ENCODE data around the gene RYR3. TPM values are rescaled to one million over a fixed set of nuclear protein-coding genes. Genes with fewer than 3 reads are reported as not detected.

Gene RYR3
- total RNA-seq, 1 donor = 0.10 TPM

- H3K9me3 ChIP-seq (ENCODE audit: low read depth, low read length) = no peaks in the 10 kb centered on the region
- H3K4me3 ChIP-seq (ENCODE audit: low read length) = no peak overlapping the region
- H3K27me3 ChIP-seq (ENCODE audit: insufficient read depth, low read length) = no peaks in the 10 kb centered on the region
- H3K4me1 ChIP-seq (ENCODE audit: insufficient read depth, low read length) = no peaks in the 10 kb centered on the region
These were observed 428.3 kb downstream of the RYR3 start for GRCh38 chr15:33738941-33739664.

- Histone ChIP-seq H3K4me1 (ENCODE audit: insufficient read depth, low read length) (no peaks in the 10 kb centered on the region), H3K9me3 (ENCODE audit: low read depth, low read length) (no peaks in the 10 kb centered on the region), H3K4me3 (ENCODE audit: low read length) (no peak overlapping the region), H3K27me3 (ENCODE audit: insufficient read depth, low read length) (no peaks in the 10 kb centered on the region)
These were observed 431.5 kb downstream of the RYR3 start for GRCh38 chr15:33742306-33742705.

GRCh38 chr15:33742800-33743199 lies 432.0 kb downstream of the RYR3 start:
- Histone ChIP-seq H3K9me3 (ENCODE audit: low read depth, low read length) (no peaks in the 10 kb centered on the region), H3K27me3 (ENCODE audit: insufficient read depth, low read length) (no peaks in the 10 kb centered on the region)

GRCh38 chr15:33746203-33746602 lies 435.4 kb downstream of the RYR3 start:
- Histone ChIP-seq H3K27me3 (ENCODE audit: insufficient read depth, low read length) (no peaks in the 10 kb centered on the region), H3K9me3 (ENCODE audit: low read depth, low read length) (no peaks in the 10 kb centered on the region), H3K4me1 (ENCODE audit: insufficient read depth, low read length) (no peaks in the 10 kb centered on the region), H3K4me3 (ENCODE audit: low read length) (no peak overlapping the region)

More at GRCh38 chr15:33742800-33743199, 432.0 kb downstream of the RYR3 start:
- no peak overlapping the region for H3K4me3 ChIP-seq (ENCODE audit: low read length)
- no peaks in the 10 kb centered on the region for H3K4me1 ChIP-seq (ENCODE audit: insufficient read depth, low read length)

GRCh38 chr15:33753012-33753411 lies 442.2 kb downstream of the RYR3 start:
- H3K4me1 ChIP-seq (ENCODE audit: insufficient read depth, low read length) = peaks cover 3% of the 10 kb centered on the region
- H3K9me3 ChIP-seq (ENCODE audit: low read depth, low read length) = no peaks in the 10 kb centered on the region
- no peak overlapping the region for H3K4me3 ChIP-seq (ENCODE audit: low read length)
- no peaks in the 10 kb centered on the region for H3K27me3 ChIP-seq (ENCODE audit: insufficient read depth, low read length)

GRCh38 chr15:33754242-33754641 lies 443.5 kb downstream of the RYR3 start:
- Histone ChIP-seq H3K9me3 (ENCODE audit: low read depth, low read length) (no peaks in the 10 kb centered on the region), H3K4me1 (ENCODE audit: insufficient read depth, low read length) (peaks cover 6% of the 10 kb centered on the region), H3K27me3 (ENCODE audit: insufficient read depth, low read length) (no peaks in the 10 kb centered on the region), H3K4me3 (ENCODE audit: low read length) (no peak overlapping the region)

GRCh38 chr15:33756961-33757360 lies 446.2 kb downstream of the RYR3 start:
- H3K4me1 ChIP-seq (ENCODE audit: insufficient read depth, low read length) = peaks cover 6% of the 10 kb centered on the region
- no peaks in the 10 kb centered on the region for H3K9me3 ChIP-seq (ENCODE audit: low read depth, low read length)
- no peak overlapping the region for H3K4me3 ChIP-seq (ENCODE audit: low read length)
- no peaks in the 10 kb centered on the region for H3K27me3 ChIP-seq (ENCODE audit: insufficient read depth, low read length)

- H3K4me3 ChIP-seq (ENCODE audit: low read length) = no peak overlapping the region
- H3K9me3 ChIP-seq (ENCODE audit: low read depth, low read length) = no peaks in the 10 kb centered on the region
- H3K4me1 ChIP-seq (ENCODE audit: insufficient read depth, low read length) = peaks cover 6% of the 10 kb centered on the region
- H3K27me3 ChIP-seq (ENCODE audit: insufficient read depth, low read length) = no peaks in the 10 kb centered on the region
These were observed 446.9 kb downstream of the RYR3 start for GRCh38 chr15:33757516-33758232.

- Histone ChIP-seq H3K27me3 (ENCODE audit: insufficient read depth, low read length) (no peaks in the 10 kb centered on the region), H3K9me3 (ENCODE audit: low read depth, low read length) (no peaks in the 10 kb centered on the region), H3K4me1 (ENCODE audit: insufficient read depth, low read length) (no peaks in the 10 kb centered on the region), H3K4me3 (ENCODE audit: low read length) (no peak overlapping the region)
These were observed 455.6 kb downstream of the RYR3 start for GRCh38 chr15:33766389-33766788.

GRCh38 chr15:33768670-33769190 lies 458.0 kb downstream of the RYR3 start:
- Histone ChIP-seq H3K4me3 (ENCODE audit: low read length) (no peak overlapping the region), H3K27me3 (ENCODE audit: insufficient read depth, low read length) (no peaks in the 10 kb centered on the region), H3K9me3 (ENCODE audit: low read depth, low read length) (no peaks in the 10 kb centered on the region), H3K4me1 (ENCODE audit: insufficient read depth, low read length) (no peaks in the 10 kb centered on the region)

GRCh38 chr15:33773969-33774368 lies 463.2 kb downstream of the RYR3 start:
- Histone ChIP-seq H3K4me1 (ENCODE audit: insufficient read depth, low read length) (no peaks in the 10 kb centered on the region), H3K4me3 (ENCODE audit: low read length) (no peak overlapping the region), H3K9me3 (ENCODE audit: low read depth, low read length) (no peaks in the 10 kb centered on the region), H3K27me3 (ENCODE audit: insufficient read depth, low read length) (no peaks in the 10 kb centered on the region)

GRCh38 chr15:33778852-33779251 lies 468.1 kb downstream of the RYR3 start:
- no peak overlapping the region for H3K4me3 ChIP-seq (ENCODE audit: low read length)
- no peaks in the 10 kb centered on the region for H3K9me3 ChIP-seq (ENCODE audit: low read depth, low read length)
- H3K4me1 ChIP-seq (ENCODE audit: insufficient read depth, low read length) = no peaks in the 10 kb centered on the region
- H3K27me3 ChIP-seq (ENCODE audit: insufficient read depth, low read length) = no peaks in the 10 kb centered on the region

- H3K27me3 ChIP-seq (ENCODE audit: insufficient read depth, low read length) = no peaks in the 10 kb centered on the region
These were observed 469.4 kb downstream of the RYR3 start for GRCh38 chr15:33780011-33780768.

GRCh38 chr15:33782966-33783365 lies 472.2 kb downstream of the RYR3 start:
- Histone ChIP-seq H3K4me3 (ENCODE audit: low read length) (no peak overlapping the region), H3K27me3 (ENCODE audit: insufficient read depth, low read length) (no peaks in the 10 kb centered on the region), H3K4me1 (ENCODE audit: insufficient read depth, low read length) (no peaks in the 10 kb centered on the region), H3K9me3 (ENCODE audit: low read depth, low read length) (no peaks in the 10 kb centered on the region)

More at GRCh38 chr15:33780011-33780768, 469.4 kb downstream of the RYR3 start:
- no peaks in the 10 kb centered on the region for H3K9me3 ChIP-seq (ENCODE audit: low read depth, low read length)
- no peaks in the 10 kb centered on the region for H3K4me1 ChIP-seq (ENCODE audit: insufficient read depth, low read length)
- no peak overlapping the region for H3K4me3 ChIP-seq (ENCODE audit: low read length)

- no peaks in the 10 kb centered on the region for H3K9me3 ChIP-seq (ENCODE audit: low read depth, low read length)
- no peak overlapping the region for H3K4me3 ChIP-seq (ENCODE audit: low read length)
- H3K27me3 ChIP-seq (ENCODE audit: insufficient read depth, low read length) = no peaks in the 10 kb centered on the region
- no peaks in the 10 kb centered on the region for H3K4me1 ChIP-seq (ENCODE audit: insufficient read depth, low read length)
These were observed 474.6 kb downstream of the RYR3 start for GRCh38 chr15:33785366-33785765.

All from mononuclear cell (primary cell).